ENCODE measurements around the gene HHATL. TPM values are rescaled to one million over a fixed set of nuclear protein-coding genes. Genes with fewer than 3 reads are reported as not detected.
A peak's percentile ranks its signal among the peaks of the same experiment; 100 is the strongest.

HHATL gene
- polyA plus RNA-seq, 4 donors = 0.13 to 5.4 (median 1.2) TPM

GRCh38 chr3:42653560-42654330, 48.9 kb downstream of the HHATL start, which contains the start of gene ZBTB47:
Gene ZBTB47 (plus strand): TSS chr3:42653697. CDS start chr3:42658356, 4,659 bp downstream.
- 7 to 12% (median 9%) methylated on average over 30 to 31 of the region's 31 CpGs for WGBS, 3 donors
- peaks cover 0 to 23% (median 3%) of the 10 kb centered on the region in 3 donors for H3K36me3 ChIP-seq (ENCODE audit: control insufficient read depth in 3 of 3, insufficient read depth in 2 of 3, low read depth in 1 of 3, low read length in 3 of 3)
- peak within 1 kb of the TSS; percentile 42 to 82 (median 63) for H3K4me3 ChIP-seq (ENCODE audit: low read depth in 1 of 3, low read length in 3 of 3)
- peak within 1 kb of the TSS in 2 of 3 donors; percentile 56 to 79 for H3K27ac ChIP-seq (ENCODE audit: low read depth in 1 of 3, low read length in 2 of 3)
- H3K9me3 ChIP-seq (ENCODE audit: control insufficient read depth in 2 of 2, insufficient read depth in 1 of 2, low read depth in 1 of 2, low read length in 1 of 2) = no peaks in the 10 kb centered on the region
- peaks cover 2 to 28% (median 2%) of the 10 kb centered on the region in 3 donors for H3K4me1 ChIP-seq (ENCODE audit: control insufficient read depth in 3 of 3, insufficient read depth in 2 of 3, low read depth in 1 of 3, low read length in 2 of 3)
- DNase-seq (peak; percentile 22 to 58), FAIRE-seq (no peak)
- no peaks in the 10 kb centered on the region for H3K27me3 ChIP-seq (ENCODE audit: control insufficient read depth in 3 of 3, insufficient read depth in 3 of 3, low read length in 3 of 3)

DNA sequence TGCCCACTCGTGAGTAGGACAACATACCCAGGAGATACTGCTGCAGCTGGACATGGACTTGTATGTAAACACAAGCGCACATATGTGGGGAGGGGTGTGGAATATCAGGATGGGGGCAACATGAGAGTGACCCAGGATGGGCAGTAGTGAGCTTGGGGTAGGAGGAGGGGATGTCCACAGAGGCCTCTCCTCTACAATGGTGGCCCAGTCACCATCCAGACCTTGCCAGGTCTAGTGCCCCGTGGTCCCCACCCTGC, 49.4 kb downstream of the HHATL start:
- Histone ChIP-seq H3K4me1 (ENCODE audit: control insufficient read depth in 3 of 3, insufficient read depth in 2 of 3, low read depth in 1 of 3, low read length in 2 of 3) (peaks cover 2 to 28% (median 2%) of the 10 kb centered on the region in 3 donors), H3K27ac (ENCODE audit: low read depth in 1 of 3, low read length in 2 of 3) (peak overlapping the region in 1 of 3 donors; percentile 79), H3K4me3 (ENCODE audit: low read depth in 1 of 3, low read length in 3 of 3) (peak overlapping the region in 2 of 3 donors; percentile 42 to 82), H3K9me3 (ENCODE audit: control insufficient read depth in 2 of 2, insufficient read depth in 1 of 2, low read depth in 1 of 2, low read length in 1 of 2) (no peaks in the 10 kb centered on the region), H3K36me3 (ENCODE audit: control insufficient read depth in 3 of 3, insufficient read depth in 2 of 3, low read depth in 1 of 3, low read length in 3 of 3) (peaks cover 0 to 18% (median 3%) of the 10 kb centered on the region in 3 donors), H3K27me3 (ENCODE audit: control insufficient read depth in 3 of 3, insufficient read depth in 3 of 3, low read length in 3 of 3) (no peaks in the 10 kb centered on the region)
- FAIRE-seq = no peak
- no peak for DNase-seq
- WGBS, 3 donors = 48 to 51% (median 49%) methylated on average over 3 of the region's 3 CpGs

- Histone ChIP-seq H3K36me3 (ENCODE audit: control insufficient read depth in 3 of 3, insufficient read depth in 2 of 3, low read depth in 1 of 3, low read length in 3 of 3) (peaks cover 0 to 18% (median 8%) of the 10 kb centered on the region in 3 donors), H3K27me3 (ENCODE audit: control insufficient read depth in 3 of 3, insufficient read depth in 3 of 3, low read length in 3 of 3) (no peaks in the 10 kb centered on the region), H3K4me3 (ENCODE audit: low read depth in 1 of 3, low read length in 3 of 3) (peak overlapping the region in 1 of 3 donors; percentile 42), H3K4me1 (ENCODE audit: control insufficient read depth in 3 of 3, insufficient read depth in 2 of 3, low read depth in 1 of 3, low read length in 2 of 3) (peaks cover 2 to 28% (median 2%) of the 10 kb centered on the region in 3 donors), H3K9me3 (ENCODE audit: control insufficient read depth in 2 of 2, insufficient read depth in 1 of 2, low read depth in 1 of 2, low read length in 1 of 2) (no peaks in the 10 kb centered on the region), H3K27ac (ENCODE audit: low read depth in 1 of 3, low read length in 2 of 3) (peak overlapping the region in 1 of 3 donors; percentile 79)
- DNase-seq (peak in 1 of 2 donors; percentile 65), FAIRE-seq (no peak)
- WGBS, 3 donors = 31 to 43% (median 36%) methylated on average over 7 of the region's 7 CpGs
Observed at GRCh38 chr3:42652611-42653302, 49.8 kb downstream of the HHATL start.

GRCh38 chr3:42652251-42652610, 50.4 kb downstream of the HHATL start:
- FAIRE-seq (no peak), DNase-seq (no peak)
- Histone ChIP-seq H3K4me3 (ENCODE audit: low read depth in 1 of 3, low read length in 3 of 3) (no peak overlapping the region), H3K27me3 (ENCODE audit: control insufficient read depth in 3 of 3, insufficient read depth in 3 of 3, low read length in 3 of 3) (no peaks in the 10 kb centered on the region), H3K27ac (ENCODE audit: low read depth in 1 of 3, low read length in 2 of 3) (peak overlapping the region in 1 of 3 donors; percentile 48), H3K36me3 (ENCODE audit: control insufficient read depth in 3 of 3, insufficient read depth in 2 of 3, low read depth in 1 of 3, low read length in 3 of 3) (peaks cover 0 to 20% (median 10%) of the 10 kb centered on the region in 3 donors), H3K9me3 (ENCODE audit: control insufficient read depth in 2 of 2, insufficient read depth in 1 of 2, low read depth in 1 of 2, low read length in 1 of 2) (no peaks in the 10 kb centered on the region), H3K4me1 (ENCODE audit: control insufficient read depth in 3 of 3, insufficient read depth in 2 of 3, low read depth in 1 of 3, low read length in 2 of 3) (peaks cover 2 to 28% (median 2%) of the 10 kb centered on the region in 3 donors)
- WGBS, 3 donors = 50 to 69% (median 56%) methylated on average over 1 of the region's 1 CpG

DNA sequence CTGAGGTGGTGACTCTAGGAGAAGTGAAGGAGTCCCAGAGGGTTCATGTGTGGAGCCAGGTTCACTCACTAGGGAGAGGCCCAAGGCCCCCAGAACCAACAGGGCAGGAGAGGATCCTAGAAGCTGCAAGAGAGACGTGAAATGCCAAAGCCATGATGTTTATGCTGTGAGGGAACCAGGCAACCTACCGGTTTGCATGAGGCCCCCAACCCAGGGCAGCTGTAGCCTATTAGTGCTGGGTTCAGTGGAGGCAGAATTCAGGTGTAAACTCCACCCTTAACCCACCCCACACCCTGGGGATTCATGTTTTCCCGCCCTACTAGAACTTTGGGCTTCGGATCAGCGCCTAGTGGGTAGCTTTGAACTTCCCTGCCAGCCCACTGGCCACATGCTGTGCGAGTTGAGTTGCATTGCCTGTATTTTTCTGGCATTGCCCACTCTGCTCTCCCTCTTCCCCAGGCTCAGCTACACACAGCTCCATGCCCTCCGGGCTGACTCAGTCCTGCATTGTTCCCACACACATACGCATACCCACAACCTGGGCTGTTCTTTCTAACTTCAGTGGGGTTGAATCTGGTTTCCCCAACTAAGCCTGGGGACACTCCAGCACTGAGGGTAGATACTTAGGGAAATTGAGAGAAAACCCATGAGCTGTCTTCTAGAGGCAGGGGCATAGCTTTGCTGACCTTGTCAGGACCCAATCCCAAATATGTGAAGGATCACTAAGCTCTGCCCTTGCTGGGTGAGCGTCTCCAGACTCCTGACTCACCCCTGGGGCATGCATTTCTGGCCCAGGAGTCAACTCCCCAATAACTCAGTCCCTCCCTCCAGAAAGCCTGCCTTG, 51.1 kb downstream of the HHATL start:
- Histone ChIP-seq H3K9me3 (ENCODE audit: control insufficient read depth in 2 of 2, insufficient read depth in 1 of 2, low read depth in 1 of 2, low read length in 1 of 2) (no peaks in the 10 kb centered on the region), H3K27ac (ENCODE audit: low read depth in 1 of 3, low read length in 2 of 3) (no peak overlapping the region), H3K36me3 (ENCODE audit: control insufficient read depth in 3 of 3, insufficient read depth in 2 of 3, low read depth in 1 of 3, low read length in 3 of 3) (peaks cover 4 to 23% (median 15%) of the 10 kb centered on the region in 3 donors), H3K27me3 (ENCODE audit: control insufficient read depth in 3 of 3, insufficient read depth in 3 of 3, low read length in 3 of 3) (no peaks in the 10 kb centered on the region), H3K4me1 (ENCODE audit: control insufficient read depth in 3 of 3, insufficient read depth in 2 of 3, low read depth in 1 of 3, low read length in 2 of 3) (peaks cover 2 to 28% (median 2%) of the 10 kb centered on the region in 3 donors), H3K4me3 (ENCODE audit: low read depth in 1 of 3, low read length in 3 of 3) (no peak overlapping the region)
- DNase-seq (no peak), FAIRE-seq (no peak)
- WGBS, 3 donors = 81 to 93% (median 92%) methylated on average over 9 of the region's 9 CpGs

GRCh38 chr3:42649783-42650182, 52.8 kb downstream of the HHATL start:
- WGBS, 3 donors = 76 to 81% (median 80%) methylated on average over 4 of the region's 4 CpGs

DNA sequence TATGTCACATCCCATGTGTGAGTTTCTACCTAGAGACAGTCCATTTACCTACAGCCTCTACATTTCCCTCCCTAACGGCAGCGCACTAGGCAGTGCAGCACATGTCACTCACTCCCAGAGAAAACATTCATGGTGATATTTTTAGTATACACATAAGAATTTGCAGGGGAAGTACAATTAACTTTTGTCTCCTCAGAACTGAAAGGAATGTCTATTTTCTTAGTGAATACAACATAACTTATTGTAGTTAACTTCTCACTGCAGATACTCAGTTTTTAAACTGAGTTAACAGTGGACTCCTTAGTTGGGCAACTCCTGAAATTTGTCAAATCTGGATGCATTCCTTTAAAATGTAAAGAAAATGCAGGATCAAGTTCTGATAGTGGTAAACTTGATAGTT, 53.6 kb downstream of the HHATL start:
- H3K36me3 ChIP-seq (ENCODE audit: control insufficient read depth in 3 of 3, insufficient read depth in 2 of 3, low read depth in 1 of 3, low read length in 3 of 3) = peaks cover 8 to 32% (median 21%) of the 10 kb centered on the region in 3 donors
- peaks cover 2 to 20% (median 2%) of the 10 kb centered on the region in 3 donors for H3K4me1 ChIP-seq (ENCODE audit: control insufficient read depth in 3 of 3, insufficient read depth in 2 of 3, low read depth in 1 of 3, low read length in 2 of 3)
- FAIRE-seq = no peak

More at GRCh38 chr3:42649783-42650182, 52.8 kb downstream of the HHATL start:
- H3K9me3 ChIP-seq (ENCODE audit: control insufficient read depth in 2 of 2, insufficient read depth in 1 of 2, low read depth in 1 of 2, low read length in 1 of 2) = no peaks in the 10 kb centered on the region
- H3K27ac ChIP-seq (ENCODE audit: low read depth in 1 of 3, low read length in 2 of 3) = no peak overlapping the region
- H3K27me3 ChIP-seq (ENCODE audit: control insufficient read depth in 3 of 3, insufficient read depth in 3 of 3, low read length in 3 of 3) = no peaks in the 10 kb centered on the region
- DNase-seq (no peak), FAIRE-seq (no peak)
- H3K4me1 ChIP-seq (ENCODE audit: control insufficient read depth in 3 of 3, insufficient read depth in 2 of 3, low read depth in 1 of 3, low read length in 2 of 3) = peaks cover 2 to 20% (median 2%) of the 10 kb centered on the region in 3 donors
- H3K36me3 ChIP-seq (ENCODE audit: control insufficient read depth in 3 of 3, insufficient read depth in 2 of 3, low read depth in 1 of 3, low read length in 3 of 3) = peaks cover 6 to 27% (median 19%) of the 10 kb centered on the region in 3 donors
- no peak overlapping the region for H3K4me3 ChIP-seq (ENCODE audit: low read depth in 1 of 3, low read length in 3 of 3)

More for the DNA sequence above, 53.6 kb downstream of the HHATL start:
- Histone ChIP-seq H3K27ac (ENCODE audit: low read depth in 1 of 3, low read length in 2 of 3) (no peak overlapping the region), H3K27me3 (ENCODE audit: control insufficient read depth in 3 of 3, insufficient read depth in 3 of 3, low read length in 3 of 3) (no peaks in the 10 kb centered on the region), H3K4me3 (ENCODE audit: low read depth in 1 of 3, low read length in 3 of 3) (no peak overlapping the region), H3K9me3 (ENCODE audit: control insufficient read depth in 2 of 2, insufficient read depth in 1 of 2, low read depth in 1 of 2, low read length in 1 of 2) (no peaks in the 10 kb centered on the region)
- DNase-seq = no peak
- 80 to 93% (median 89%) methylated on average over 2 of the region's 2 CpGs for WGBS, 3 donors

Measured in small intestine (tissue), 7 donors.